ENCODE data around the gene ARIH1. TPM values are rescaled to one million over a fixed set of nuclear protein-coding genes. Genes with fewer than 3 reads are reported as not detected.

ARIH1 gene
- polyA plus RNA-seq, 1 of the 3 experiments (the other 2 are of a cell fraction) = 48.3 TPM

- no peak for TF ChIP-seq SMC3 (IDR thresholded peaks at IDR 0.05; ENCODE audit: low read depth, low read length)
- TF ChIP-seq RAD21 (IDR thresholded peaks at IDR 0.05; ENCODE audit: low read length) = no peak
- no peak for TF ChIP-seq PBX3 (IDR thresholded peaks at IDR 0.05)
- TF ChIP-seq NFIC (IDR thresholded peaks at IDR 0.05; ENCODE audit: borderline replicate concordance) = no peak
- no peak for TF ChIP-seq EZH2phosphoT487 (IDR thresholded peaks at IDR 0.05; ENCODE audit: borderline replicate concordance, low read depth)
- TF ChIP-seq RFX5 (IDR thresholded peaks at IDR 0.05; ENCODE audit: low read length) = no peak
- no peak for TF ChIP-seq RCOR1 (IDR thresholded peaks at IDR 0.05; ENCODE audit: low read length)
- TF ChIP-seq REST (IDR thresholded peaks at IDR 0.05; ENCODE audit: low read depth, low read length) = no peak
- TF ChIP-seq USF2 (IDR thresholded peaks at IDR 0.05; ENCODE audit: borderline replicate concordance, low read depth, low read length) = no peak
- no peak for TF ChIP-seq FOXJ3 (CRISPR knock-in tag; IDR thresholded peaks at IDR 0.05)
- TF ChIP-seq MAX (IDR thresholded peaks at IDR 0.05; ENCODE audit: low read depth) = no peak
- no peak for TF ChIP-seq TEAD4 (IDR thresholded peaks at IDR 0.05; ENCODE audit: borderline replicate concordance, insufficient read depth)
- TF ChIP-seq POLR2AphosphoS5 (IDR thresholded peaks at IDR 0.05; ENCODE audit: low read depth, low read length) = no peak
- no peak for TF ChIP-seq MEF2A (IDR thresholded peaks at IDR 0.05; ENCODE audit: borderline replicate concordance, low read depth)
- TF ChIP-seq MXI1 (IDR thresholded peaks at IDR 0.05; ENCODE audit: low read depth, low read length) = no peak
- TF ChIP-seq RXRA (IDR thresholded peaks at IDR 0.05; ENCODE audit: borderline replicate concordance, low read depth) = no peak
- no peak for TF ChIP-seq NRF1 (IDR thresholded peaks at IDR 0.05; ENCODE audit: low read depth, low read length)
- peaks cover 0 to 29% of the 10 kb centered on the region in 2 experiments for H3K36me3 ChIP-seq (replicated peaks in 1 of 2; ENCODE audit: control insufficient read depth in 1 of 2, insufficient read depth in 2 of 2, low read length in 1 of 2)
- peaks cover 20% of the 10 kb centered on the region for H3F3A ChIP-seq (replicated peaks; ENCODE audit: insufficient read depth)
- H3K9me3 ChIP-seq = peaks cover 4% of the 10 kb centered on the region; the same call in 1 of the 2 replicates
- H3K27me3 ChIP-seq (ENCODE audit: insufficient read depth) = no peaks in the 10 kb centered on the region
- no peaks in the 10 kb centered on the region for H3K4me1 ChIP-seq (ENCODE audit: control insufficient read depth in 1 of 2, insufficient read depth in 2 of 2, low read depth in 1 of 2, low read length in 1 of 2)
- POLR2A ChIA-PET = no interaction called here
- no peak overlapping the region for H3K4me2 ChIP-seq
- WGBS (ENCODE audit: low lambda C conversion rate) = 98% methylated on average over 3 of the region's 3 CpGs
- DNase-seq = no peak
- CTCF ChIA-PET = interaction anchor here (1.4 to 1.6 kb wide), 2 partner anchors 61 to 222 kb away, joined by 3 to 5 read pairs; no protein-coding TSS in a partner anchor
- peaks cover 50% of the 10 kb centered on the region for H4K20me1 ChIP-seq (ENCODE audit: insufficient read depth)
- no peak overlapping the region for H3K27ac ChIP-seq (ENCODE audit: low read depth in 2 of 2, low read length in 1 of 2)
- H3K9me2 ChIP-seq = no peaks in the 10 kb centered on the region
- peaks cover 92% of the 10 kb centered on the region for H3K79me2 ChIP-seq (ENCODE audit: insufficient read depth)
- H3K9ac ChIP-seq = no peak overlapping the region
- no peak overlapping the region for H2AFZ ChIP-seq (ENCODE audit: low read depth)
- no peak overlapping the region for H3K4me3 ChIP-seq (ENCODE audit: low read depth in 2 of 2, low read length in 1 of 2)
Measured at GRCh38 chr15:72534523-72534922, 60.4 kb downstream of the ARIH1 start.

Data from SK-N-SH (cell line).